Measurements from ENCODE around the gene REXO4. TPM values are rescaled to one million over a fixed set of nuclear protein-coding genes. Genes with fewer than 3 reads are reported as not detected.

REXO4 gene
- total and polyA plus RNA-seq, 2 donors (not counting 3 experiments of a cell fraction or from before 2014, with no cell fraction given), result 19.5 to 29.5 TPM

- ChIA-PET POLR2A (no interaction called here), CTCF (interaction anchor here (1.0 kb wide), 1 partner anchor 89 kb away, joined by 4 read pairs; no protein-coding TSS in a partner anchor)
- no peak overlapping the region for H3K27ac ChIP-seq (ENCODE audit: insufficient read depth, low read depth, low read length)
- H3K9me3 ChIP-seq (replicated peaks; ENCODE audit: control insufficient read depth, insufficient read depth, low read length), result no peaks in the 10 kb centered on the region
- no peak for DNase-seq (ENCODE audit: low read depth, low spot score)
- no TSS peak for BruUV-seq (replicated peaks)
- no peak overlapping the region for H3K4me2 ChIP-seq (ENCODE audit: insufficient read depth, low read length)
- H2AFZ ChIP-seq (ENCODE audit: low read depth, low read length), result no peak overlapping the region
- dilution Hi-C loops (cut with MboI; ENCODE audit: extremely low pct_ligation_motif_present, low sequenced_read_pairs), result no loop called here
- no peak for FAIRE-seq
- peaks cover 0 to 2% of the 10 kb centered on the region in 2 experiments for H3K36me3 ChIP-seq (ENCODE audit: control insufficient read depth in 2 of 2, extremely low read depth in 1 of 2, insufficient read depth in 2 of 2, low read length in 2 of 2)
- no peak for TF ChIP-seq POLR2AphosphoS5 (IDR thresholded peaks at IDR 0.05; ENCODE audit: insufficient read depth, low read depth, low read length)
- no peak for TF ChIP-seq MAX (IDR thresholded peaks at IDR 0.05; ENCODE audit: insufficient read depth, insufficient read length)
- TF ChIP-seq JUN (IDR thresholded peaks at IDR 0.05; ENCODE audit: borderline replicate concordance, insufficient read depth, insufficient read length, low read depth), result no peak
- no peak for TF ChIP-seq POLR2A (IDR thresholded peaks at IDR 0.05; ENCODE audit: low read depth, low read length)
- no peak for TF ChIP-seq MYC (IDR thresholded peaks at IDR 0.05; ENCODE audit: low read depth, low read length)
- no peak for TF ChIP-seq GATA2 (IDR thresholded peaks at IDR 0.05; ENCODE audit: insufficient read depth, insufficient read length, low read depth, low read length)
- no peak for TF ChIP-seq FOS (IDR thresholded peaks at IDR 0.05; ENCODE audit: borderline replicate concordance, insufficient read depth, low read length)
- TF ChIP-seq CTCF (IDR thresholded peaks at IDR 0.05; ENCODE audit: extremely low read depth in 1 of 2, insufficient read depth in 1 of 2, low read depth in 1 of 2, low read length in 2 of 2), result no peak
- no peak for TF ChIP-seq EZH2 (IDR thresholded peaks at IDR 0.05; ENCODE audit: borderline replicate concordance, low read depth, low read length, severe bottlenecking)
- H3K27me3 ChIP-seq (ENCODE audit: control insufficient read depth in 2 of 2, insufficient read depth in 2 of 2, low read length in 2 of 2), result peaks cover 0 to 3% of the 10 kb centered on the region in 2 experiments
- no peak overlapping the region for H3K4me3 ChIP-seq (replicated peaks in 1 of 3; ENCODE audit: insufficient read depth in 1 of 3, low read depth in 1 of 3, low read length in 3 of 3)
- no peaks in the 10 kb centered on the region for H3K79me2 ChIP-seq (ENCODE audit: control insufficient read depth, insufficient read depth, low read length)
- H4K20me1 ChIP-seq (replicated peaks; ENCODE audit: control insufficient read depth, extremely low read depth, insufficient read depth, low read length), result no peaks in the 10 kb centered on the region
- H3K4me1 ChIP-seq (ENCODE audit: control insufficient read depth, extremely low read depth, insufficient read depth, low read length), result no peaks in the 10 kb centered on the region
- no peaks in the 10 kb centered on the region for H3K9me1 ChIP-seq (replicated peaks; ENCODE audit: control insufficient read depth, extremely low read depth, insufficient read depth, low read length)
- intact Hi-C loops (cut with micrococcal nuclease), result loop anchor here (2.0 kb wide), 2 partner anchors 21 to 89 kb away; partner anchors contain the start of genes STKLD1 and SURF4
- no peak overlapping the region for H3K9ac ChIP-seq (replicated peaks; ENCODE audit: extremely low read depth, insufficient read depth, low read length)
These were observed 19.9 kb downstream of the REXO4 start for GRCh38 chr9:133397895-133398294.

Measured in endothelial cell of umbilical vein (primary cell).